ENCODE results near the gene APOBEC3A. TPM values are rescaled to one million over a fixed set of nuclear protein-coding genes. Genes with fewer than 3 reads are reported as not detected.
"Not testable (repeated sequence)": the region's sequence is repeated elsewhere in the genome, so short reads cannot be mapped to it uniquely, and the experiment has no call there.

APOBEC3A gene
- total and polyA plus RNA-seq, 2 of the 13 experiments (the other 11 are each of a cell fraction or from before 2014, with no cell fraction given) = not detected

- TF ChIP-seq MXD1 (CRISPR knock-in tag; IDR thresholded peaks at IDR 0.05) (no peak), KLF12 (CRISPR knock-in tag; IDR thresholded peaks at IDR 0.05; ENCODE audit: borderline replicate concordance) (no peak), MIXL1 (CRISPR knock-in tag; IDR thresholded peaks at IDR 0.05) (no peak), THRA (CRISPR knock-in tag; IDR thresholded peaks at IDR 0.05; ENCODE audit: borderline replicate concordance) (no peak), SPEN (CRISPR knock-in tag; IDR thresholded peaks at IDR 0.05; ENCODE audit: low read depth) (no peak), ATF2 (CRISPR knock-in tag; IDR thresholded peaks at IDR 0.05) (no peak), ZNF12 (CRISPR knock-in tag; IDR thresholded peaks at IDR 0.05) (no peak), ONECUT2 (CRISPR knock-in tag; IDR thresholded peaks at IDR 0.05) (no peak)
These were observed 32.1 kb downstream of the APOBEC3A start (continued) for GRCh38 chr22:38989466-38989865.

GRCh38 chr22:38992871-38993371 is 35.5 kb downstream of the APOBEC3A start:
- H3K9ac ChIP-seq (ENCODE audit: insufficient read depth, low read depth, low read length); POLR2A ChIA-PET; H3K79me2 ChIP-seq (ENCODE audit: insufficient read depth, low read length); H3K27ac ChIP-seq (ENCODE audit: extremely low read length, insufficient read depth, low read length); H3K4me2 ChIP-seq (ENCODE audit: low read depth, low read length); DNase-seq (ENCODE audit: low spot score); CTCF ChIA-PET (ENCODE audit: low intra/inter-chr PET ratio, low total read pairs); in situ Hi-C loops (cut with HindIII; ENCODE audit: extremely low pct_ligation_motif_present, low pct_unique_long_range_greater_than_20kb); intact Hi-C loops (cut with micrococcal nuclease; ENCODE audit: unreplicated experiment); H4K20me1 ChIP-seq (ENCODE audit: insufficient read depth, low read length); FAIRE-seq; H2AFZ ChIP-seq (ENCODE audit: low read length); BruUV-seq (replicated peaks); H3K9me3 ChIP-seq (ENCODE audit: low read length); H3K27me3 ChIP-seq (ENCODE audit: control insufficient read depth in 1 of 2, insufficient read depth in 2 of 2, low read length in 2 of 2); H3K4me3 ChIP-seq (replicated peaks in 1 of 3; ENCODE audit: insufficient read depth in 1 of 3, low read depth in 2 of 3, low read length in 3 of 3); H3K4me1 ChIP-seq (ENCODE audit: insufficient read depth, low read length); H3K36me3 ChIP-seq (replicated peaks in 1 of 2; ENCODE audit: control insufficient read depth in 1 of 2, insufficient read depth in 2 of 2, low read length in 2 of 2): not testable (repeated sequence)
- ATAC-seq = peak; percentile 46
- 64% methylated on average over 6 of the region's 12 CpGs for WGBS (ENCODE audit: low lambda C conversion rate)
